A549 (cell line): Measurements from ENCODE around the gene TSKU. TPM values are rescaled to one million over a fixed set of nuclear protein-coding genes. Genes with fewer than 3 reads are reported as not detected.

Source experiments
- ATAC-seq, 2 experiments: fragments of 200-7000 bp in 1 of 2; fragments of >200 bp in 1 of 2; cut with Nextera tagmentation in 1 of 2; cut with Tn5 transposase in 1 of 2; 3 replicates each; pipeline versions ENCODE4 v1.8.0 to v1.9.1; 2018 to 2020; ENCODE audit warnings: mild to moderate bottlenecking in 1 of 2, moderate library complexity in 1 of 2
- CTCF ChIA-PET: fragments of 300-600 bp; sonication (Branson Sonifier 250); formaldehyde crosslinking; extraction: SDS; loops from one replicate; lab custom pipeline; 2021; ENCODE audit warnings: antibody characterized with exemption, inconsistent platforms; lab: Yijun Ruan, JAX
- POLR2A ChIA-PET: fragments of 350-600 bp; formaldehyde crosslinking; extraction: SDS; loops from one replicate; lab custom pipeline; 2021; ENCODE audit warnings: antibody characterized with exemption, inconsistent platforms; lab: Yijun Ruan, JAX
- DNase-seq, 2 experiments: peaks; one replicate each; pipeline versions ENCODE4 v3.0.0 to v3.0.0-alpha.2; 2011 to 2016; ENCODE audit warnings: low read depth in 1 of 2, low spot score in 1 of 2
- FAIRE-seq: peaks from 2 replicates; lab custom pipeline; 2011; peaks lifted over from hg19 to GRCh38; lab: Jason Lieb, UNC
- H3K27ac ChIP-seq, 2 experiments: fragments of >200 bp; sonication (Bioruptor Twin); formaldehyde crosslinking; 3 replicates each; pipeline ENCODE4 v1.5.1; 2016 to 2017
- H3K4me1 ChIP-seq: fragments of >200 bp; sonication (Bioruptor Twin); formaldehyde crosslinking; 3 replicates; pipeline ENCODE4 v1.6.1; 2016
- H3K4me2 ChIP-seq: fragments of >200 bp; sonication (Bioruptor Twin); formaldehyde crosslinking; 3 replicates; pipeline ENCODE4 v1.6.1; 2016
- H3K4me3 ChIP-seq: fragments of >200 bp; sonication (Bioruptor Twin); formaldehyde crosslinking; 3 replicates; pipeline ENCODE4 v1.5.1; 2016
- H3K9me3 ChIP-seq: fragments of >200 bp; sonication (Bioruptor Twin); formaldehyde crosslinking; 3 replicates; pipeline ENCODE4 v1.6.1; 2016
- ATOH8 ChIP-seq: fragments of 250-450 bp; sonication (Bioruptor Pico); IDR thresholded peaks from 2 replicates; pipeline ENCODE4 v1.5.0; 2020; ENCODE audit warnings: low read depth, mild to moderate bottlenecking, moderate library complexity
- BCL3 ChIP-seq: fragments of >200 bp; sonication (Bioruptor Twin); formaldehyde crosslinking; IDR thresholded peaks from 3 replicates; pipeline ENCODE4 v1.6.1; 2016
- BHLHE40 ChIP-seq: IDR thresholded peaks from 2 replicates; pipeline ENCODE4 v1.6.1; 2012; ENCODE audit warnings: low read depth, low read length, inconsistent platforms
- CBX2 ChIP-seq: fragments of 200-600 bp; sonication (generic); IDR thresholded peaks from 2 replicates; pipeline ENCODE4 v1.6.1; 2016; ENCODE audit warnings: low read depth, mild to moderate bottlenecking, borderline replicate concordance
- CBX8 ChIP-seq: fragments of 200-600 bp; sonication (generic); IDR thresholded peaks from 2 replicates; pipeline ENCODE4 v1.6.1; 2016
- CHD2 ChIP-seq: fragments of 150-350 bp; IDR thresholded peaks from 2 replicates; pipeline ENCODE4 v1.6.1; 2014; ENCODE audit warnings: low read length; ENCODE audit not compliant: partially characterized antibody
- CHD4 ChIP-seq: fragments of 200-600 bp; sonication (generic); IDR thresholded peaks from 2 replicates; pipeline ENCODE4 v1.6.1; 2016; ENCODE audit warnings: antibody characterized with exemption, mild to moderate bottlenecking, borderline replicate concordance
- CTCF ChIP-seq: fragments of >200 bp; sonication (Bioruptor Twin); formaldehyde crosslinking; IDR thresholded peaks from 3 replicates; pipeline ENCODE4 v1.5.1; 2016
- E2F6 ChIP-seq: IDR thresholded peaks from 2 replicates; pipeline ENCODE4 v1.6.1; 2012; ENCODE audit warnings: low read depth, borderline replicate concordance
- EHMT2 ChIP-seq: fragments of 200-600 bp; sonication (generic); IDR thresholded peaks from 2 replicates; pipeline ENCODE4 v1.6.1; 2016; ENCODE audit warnings: antibody characterized with exemption, low read depth, mild to moderate bottlenecking, moderate library complexity
- FOXS1 ChIP-seq: fragments of 250-450 bp; sonication (Bioruptor Pico); IDR thresholded peaks from 2 replicates; pipeline ENCODE4 v1.5.0; 2020; ENCODE audit warnings: mild to moderate bottlenecking, moderate library complexity
- HDAC2 ChIP-seq: fragments of 200-600 bp; sonication (generic); IDR thresholded peaks from 2 replicates; pipeline ENCODE4 v1.6.1; 2016
- HEYL ChIP-seq: fragments of 250-450 bp; sonication (Bioruptor Pico); IDR thresholded peaks from 2 replicates; pipeline ENCODE4 v1.8.0; 2021; ENCODE audit warnings: mild to moderate bottlenecking, moderate library complexity
- HOXB13 ChIP-seq: fragments of 250-450 bp; sonication (Bioruptor Pico); IDR thresholded peaks from 2 replicates; pipeline ENCODE4 v1.5.0; 2020; ENCODE audit warnings: low read depth, mild to moderate bottlenecking, moderate library complexity
- HOXB5 ChIP-seq: fragments of 250-450 bp; sonication (Bioruptor Pico); IDR thresholded peaks from 2 replicates; pipeline ENCODE4 v1.5.0; 2020; ENCODE audit warnings: mild to moderate bottlenecking, moderate library complexity
- JUN ChIP-seq, 2 experiments: fragments of >200 bp; sonication (Bioruptor Twin); formaldehyde crosslinking; IDR thresholded peaks; 2 replicates in 1 of 2; 3 replicates in 1 of 2; pipeline ENCODE4 v1.6.1; 2016 to 2017
- JUNB ChIP-seq: fragments of >200 bp; sonication (Bioruptor Twin); formaldehyde crosslinking; IDR thresholded peaks from 2 replicates; pipeline ENCODE4 v1.6.1; 2016
- KDM1A ChIP-seq: fragments of 200-600 bp; sonication (generic); IDR thresholded peaks from 2 replicates; pipeline ENCODE4 v1.6.1; 2016; ENCODE audit warnings: low read depth, mild to moderate bottlenecking
- MYC ChIP-seq: IDR thresholded peaks from 2 replicates; pipeline ENCODE4 v1.6.1; 2012; ENCODE audit warnings: mild to moderate bottlenecking, inconsistent platforms, low read length, improper control_type of control experiment, borderline replicate concordance
- NFE2L2 ChIP-seq: fragments of 150-350 bp; conservative IDR thresholded peaks from 2 replicates; pipeline ENCODE4 v1.6.1; 2014; ENCODE audit warnings: low read length
- PBX3 ChIP-seq: IDR thresholded peaks from 2 replicates; pipeline ENCODE4 v1.6.1; 2012
- PHF8 ChIP-seq: fragments of 200-600 bp; sonication (generic); IDR thresholded peaks from 2 replicates; pipeline ENCODE4 v1.6.1; 2016; ENCODE audit warnings: low read depth, mild to moderate bottlenecking, antibody characterized with exemption, moderate library complexity, borderline replicate concordance
- POLR2AphosphoS2 ChIP-seq: conservative IDR thresholded peaks from 2 replicates; pipeline ENCODE4 v1.6.1; 2012; ENCODE audit warnings: low read length, improper control_type of control experiment, inconsistent platforms
- RAD21 ChIP-seq, 2 experiments: fragments of >200 bp in 1 of 2; sonication (Bioruptor Twin) in 1 of 2; formaldehyde crosslinking in 1 of 2; IDR thresholded peaks in 1 of 2; conservative IDR thresholded peaks in 1 of 2; 2 replicates in 1 of 2; 3 replicates in 1 of 2; pipeline ENCODE4 v1.6.1; 2012 to 2018; ENCODE audit warnings: inconsistent platforms in 1 of 2
- RARB ChIP-seq: fragments of 250-450 bp; sonication (Bioruptor Pico); IDR thresholded peaks from 2 replicates; pipeline ENCODE4 v1.8.0; 2021; ENCODE audit warnings: mild to moderate bottlenecking, moderate library complexity
- RCOR1 ChIP-seq: fragments of 150-350 bp; IDR thresholded peaks from 2 replicates; pipeline ENCODE4 v1.6.1; 2014; ENCODE audit warnings: antibody characterized with exemption, low read length, low read depth
- SMC3 ChIP-seq: fragments of >200 bp; sonication (Bioruptor Twin); formaldehyde crosslinking; IDR thresholded peaks from 3 replicates; pipeline ENCODE4 v1.6.1; 2018; ENCODE audit warnings: inconsistent platforms
- TFCP2L1 ChIP-seq: fragments of 250-450 bp; sonication (Bioruptor Pico); IDR thresholded peaks from 2 replicates; pipeline ENCODE4 v1.5.0; 2021; ENCODE audit warnings: mild to moderate bottlenecking
- ZFP36 ChIP-seq: fragments of 450-650 bp; IDR thresholded peaks from 2 replicates; pipeline ENCODE4 v1.6.1; 2014; ENCODE audit warnings: borderline replicate concordance; ENCODE audit not compliant: partially characterized antibody
- ZNF302 ChIP-seq: fragments of 250-450 bp; sonication (Bioruptor Pico); IDR thresholded peaks from 2 replicates; pipeline ENCODE4 v1.9.0; 2021; ENCODE audit warnings: inconsistent platforms, mild to moderate bottlenecking, moderate library complexity
- WGBS: methylation state at CpG from one replicate; pipeline ENCODE4 v1.1.6; 2017; ENCODE audit errors: missing lambda C conversion rate; 5-methylcytosine and 5-hydroxymethylcytosine counted together
- polyA plus RNA-seq, 4 experiments: library from polyadenylated mRNA; depleted of rRNA in 3 of 4; stranded (reverse); fragments of >200 nt; fragmentation: RNase III in 1 of 4; extraction: RNeasy Plus Mini Kit Qiagen cat#74134 plus additional on column Dnase treatment in 1 of 4; gene quantifications; 2 replicates in 3 of 4; 3 replicates in 1 of 4; pipeline ENCODE4 v1.2.3, GENCODE V29; 2011 to 2017

TSKU gene
- polyA plus RNA-seq, 2 of the 4 experiments (the other 2 are of a cell fraction) = 164 to 171 TPM

GRCh38 chr11:76800466-76801200 is 17.5 kb downstream of the TSKU start (continued):
- TF ChIP-seq RARB (CRISPR knock-in tag) (no peak), HOXB5 (CRISPR knock-in tag) (0 out of 2 replicates have a peak, but pooled peaks have one; percentile 5), CTCF (no peak), PBX3 (peak; percentile 23; the same call in 1 of the 2 replicates), JUNB (no peak), BCL3 (0 out of 3 replicates have a peak, but pooled peaks have one; percentile 31), JUN (IDR thresholded peaks at IDR 0.05) (peak in 1 of 2 experiments; percentile 21; a peak in 2 of 5 replicates), CBX2 (no peak), SMC3 (no peak), KDM1A (no peak), RAD21 (conservative IDR thresholded peaks at IDR 0.05 in 1 of 2, IDR thresholded peaks at IDR 0.05 in 1 of 2) (no peak)

- Histone ChIP-seq H3K4me3 (no peak overlapping the region), H3K4me2 (peak overlapping the region; percentile 92), H3K9me3 (no peaks in the 10 kb centered on the region), H3K27ac (peak overlapping the region; percentile 85 to 98), H3K4me1 (peaks cover 99% of the 10 kb centered on the region)
- peak; percentile 3 to 11; a peak in 4 of 6 replicates for ATAC-seq
- ChIA-PET POLR2A (interaction anchor here (0.9 to 2.0 kb wide), 5 partner anchors 18 to 117 kb away, joined by 3 to 12 read pairs (median 4); partner anchors contain the start of gene TSKU), CTCF (interaction anchor here (1.0 to 9.2 kb wide), 11 partner anchors 9 to 118 kb away, joined by 3 to 207 read pairs (median 8); no protein-coding TSS in a partner anchor)
- no peak for DNase-seq
- FAIRE-seq = no peak
- 43% methylated on average over 2 of the region's 2 CpGs for WGBS
- TF ChIP-seq CHD4 (no peak), E2F6 (no peak), SMC3 (no peak), JUN (IDR thresholded peaks at IDR 0.05) (peak in 1 of 2 experiments; percentile 66), CHD2 (no peak), FOXS1 (CRISPR knock-in tag) (no peak), CBX8 (no peak), EHMT2 (no peak), NFE2L2 (no peak), BHLHE40 (no peak), HDAC2 (no peak), MYC (no peak), RCOR1 (no peak), RAD21 (conservative IDR thresholded peaks at IDR 0.05 in 1 of 2, IDR thresholded peaks at IDR 0.05 in 1 of 2) (0 out of 5 replicates have a peak, but pooled peaks of 1 of the 2 experiments have one; percentile 11), HOXB13 (CRISPR knock-in tag) (no peak), CBX2 (no peak), POLR2AphosphoS2 (peak; percentile 88; the same call in 1 of the 2 replicates), JUNB (0 out of 2 replicates have a peak, but pooled peaks have one; percentile 18), HEYL (CRISPR knock-in tag) (no peak), KDM1A (no peak), PHF8 (no peak), ATOH8 (CRISPR knock-in tag) (no peak), PBX3 (no peak), ZFP36 (no peak), ZNF302 (CRISPR knock-in tag) (no peak), RARB (CRISPR knock-in tag) (no peak), TFCP2L1 (CRISPR knock-in tag) (no peak)
These were observed 18.1 kb downstream of the TSKU start for GRCh38 chr11:76801225-76801624.
